HTERT RPE-1 (cell line): ENCODE results near the gene GREM2.

Source experiments
- in situ Hi-C: fragments of 300-500 bp; cut with MboI; formaldehyde crosslinking; loops from 4 replicates; pipeline ENCODE4 v1.14.3; 2020; ENCODE audit warnings: low sequenced_read_pairs

GREM2 gene

GRCh38 chr1:240611228-240611618, 732 bp downstream of the GREM2 start:
- in situ Hi-C loops = no loop called here

- in situ Hi-C loops = no loop called here
These were observed 1.3 kb downstream of the GREM2 start for GRCh38 chr1:240610636-240611035.

- in situ Hi-C loops = no loop called here
These were observed 2.4 kb downstream of the GREM2 start for GRCh38 chr1:240609527-240610060.

GRCh38 chr1:240608707-240609106, 3.2 kb downstream of the GREM2 start:
- in situ Hi-C loops = no loop called here

GRCh38 chr1:240607006-240607405, 4.9 kb downstream of the GREM2 start:
- in situ Hi-C loops = no loop called here

GRCh38 chr1:240602189-240602588, 9.8 kb downstream of the GREM2 start:
- in situ Hi-C loops = no loop called here

GRCh38 chr1:240599830-240600229, 12.1 kb downstream of the GREM2 start:
- in situ Hi-C loops = no loop called here

- in situ Hi-C loops = no loop called here
These were observed 12.7 kb downstream of the GREM2 start for GRCh38 chr1:240599299-240599698.

GRCh38 chr1:240598216-240599001, 13.5 kb downstream of the GREM2 start:
- in situ Hi-C loops = no loop called here

GRCh38 chr1:240597153-240597745, 14.7 kb downstream of the GREM2 start:
- in situ Hi-C loops = no loop called here

GRCh38 chr1:240595476-240595875, 16.5 kb downstream of the GREM2 start:
- in situ Hi-C loops = no loop called here

- in situ Hi-C loops = no loop called here
These were observed 20.4 kb downstream of the GREM2 start for GRCh38 chr1:240591564-240591963.

- in situ Hi-C loops = no loop called here
These were observed 20.9 kb downstream of the GREM2 start for GRCh38 chr1:240591078-240591477.

- in situ Hi-C loops = no loop called here
These were observed 22.3 kb downstream of the GREM2 start for GRCh38 chr1:240589585-240590110.

- in situ Hi-C loops = no loop called here
These were observed 25.9 kb downstream of the GREM2 start for GRCh38 chr1:240586006-240586405.

- in situ Hi-C loops = no loop called here
These were observed 29.0 kb downstream of the GREM2 start for GRCh38 chr1:240582953-240583352.

- in situ Hi-C loops = no loop called here
These were observed 32.4 kb downstream of the GREM2 start for GRCh38 chr1:240579511-240579910.

- in situ Hi-C loops = no loop called here
These were observed 34.9 kb downstream of the GREM2 start for GRCh38 chr1:240577095-240577494.

GRCh38 chr1:240575981-240576662, 35.8 kb downstream of the GREM2 start:
- in situ Hi-C loops = no loop called here

GRCh38 chr1:240572328-240572727, 39.6 kb downstream of the GREM2 start:
- in situ Hi-C loops = no loop called here

GRCh38 chr1:240571782-240572181, 40.2 kb downstream of the GREM2 start:
- in situ Hi-C loops = no loop called here

GRCh38 chr1:240567066-240567465, 44.9 kb downstream of the GREM2 start:
- in situ Hi-C loops = no loop called here
